DMS53 treated with DMSO at 0.1 percent for 48 hours (cell line): ENCODE data around the gene LRP1.

Experiments
- DNase-seq: peaks from one replicate; lab custom pipeline; 2025; ENCODE audit not compliant: unreplicated experiment; lab: John Stamatoyannopoulos, UW

The LRP1 gene

DNA sequence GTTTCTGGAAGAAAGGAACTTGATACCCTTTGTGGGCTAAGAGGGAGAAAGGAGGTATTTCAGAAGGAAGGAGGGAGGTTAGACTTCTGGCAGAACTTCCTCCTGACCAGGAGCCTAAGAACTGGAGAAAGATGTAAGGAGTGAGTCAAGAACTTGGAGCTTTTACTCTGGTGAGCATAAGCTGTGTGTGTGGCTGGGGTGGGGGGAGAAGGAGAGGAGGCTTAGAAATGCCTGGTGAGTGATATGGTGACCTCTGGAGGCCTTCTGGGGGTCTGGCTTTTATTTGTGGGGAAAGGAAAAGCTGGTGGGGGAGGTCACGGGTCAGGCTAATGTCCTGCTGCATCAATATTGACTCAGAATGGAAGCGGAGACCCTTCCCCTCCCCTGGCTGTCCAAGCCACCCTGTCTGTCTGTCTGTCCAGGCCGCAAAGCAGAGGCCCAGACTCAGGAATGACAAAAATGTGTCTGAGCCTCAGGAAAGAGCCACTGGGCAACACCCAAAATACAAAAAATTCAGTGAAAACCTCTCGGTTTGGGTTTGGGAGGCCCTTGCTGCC is 4.8 kb downstream of the LRP1 start:
- DNase-seq, result no peak

DNA sequence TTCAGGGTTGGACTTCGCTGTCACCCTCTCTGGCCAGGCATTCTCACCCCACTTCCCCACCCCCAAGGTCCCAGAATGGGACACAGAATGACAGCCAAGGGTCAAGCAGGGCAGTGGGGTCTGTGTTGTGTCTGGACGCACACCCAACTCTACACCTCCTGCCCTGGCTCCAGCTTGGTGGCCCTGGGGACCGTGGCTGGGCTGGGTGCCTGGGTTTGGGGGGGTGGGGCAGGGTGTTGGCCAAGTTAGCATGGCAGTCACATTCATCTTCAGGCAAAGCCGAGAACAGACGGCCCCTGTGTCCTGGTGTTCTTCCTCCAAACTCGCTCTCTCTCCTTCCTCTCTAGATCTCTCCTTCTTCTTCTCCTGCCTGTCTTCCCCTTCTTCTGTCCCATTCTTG is 5.6 kb downstream of the LRP1 start:
- no peak for DNase-seq

DNA sequence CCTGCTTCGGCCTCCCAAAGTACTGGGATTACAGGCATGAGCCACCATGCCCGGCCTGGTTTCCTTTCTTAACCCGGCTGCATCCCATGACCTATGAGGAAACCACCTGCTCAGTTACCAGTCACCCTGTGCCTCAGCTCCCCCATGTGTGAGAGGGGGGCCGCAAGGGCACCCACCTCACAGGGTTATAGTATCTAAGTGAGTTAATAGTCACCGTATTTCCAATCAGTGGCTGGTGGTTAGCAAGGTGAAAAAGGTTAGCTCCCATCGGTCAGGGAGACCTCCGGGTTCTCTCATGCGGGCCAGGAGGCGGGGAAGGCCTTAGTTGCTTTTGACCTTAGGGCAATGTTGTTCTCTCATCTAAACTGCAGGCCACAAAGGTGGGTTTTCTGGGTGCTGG is 6.7 kb downstream of the LRP1 start:
- DNase-seq, result no peak

DNA sequence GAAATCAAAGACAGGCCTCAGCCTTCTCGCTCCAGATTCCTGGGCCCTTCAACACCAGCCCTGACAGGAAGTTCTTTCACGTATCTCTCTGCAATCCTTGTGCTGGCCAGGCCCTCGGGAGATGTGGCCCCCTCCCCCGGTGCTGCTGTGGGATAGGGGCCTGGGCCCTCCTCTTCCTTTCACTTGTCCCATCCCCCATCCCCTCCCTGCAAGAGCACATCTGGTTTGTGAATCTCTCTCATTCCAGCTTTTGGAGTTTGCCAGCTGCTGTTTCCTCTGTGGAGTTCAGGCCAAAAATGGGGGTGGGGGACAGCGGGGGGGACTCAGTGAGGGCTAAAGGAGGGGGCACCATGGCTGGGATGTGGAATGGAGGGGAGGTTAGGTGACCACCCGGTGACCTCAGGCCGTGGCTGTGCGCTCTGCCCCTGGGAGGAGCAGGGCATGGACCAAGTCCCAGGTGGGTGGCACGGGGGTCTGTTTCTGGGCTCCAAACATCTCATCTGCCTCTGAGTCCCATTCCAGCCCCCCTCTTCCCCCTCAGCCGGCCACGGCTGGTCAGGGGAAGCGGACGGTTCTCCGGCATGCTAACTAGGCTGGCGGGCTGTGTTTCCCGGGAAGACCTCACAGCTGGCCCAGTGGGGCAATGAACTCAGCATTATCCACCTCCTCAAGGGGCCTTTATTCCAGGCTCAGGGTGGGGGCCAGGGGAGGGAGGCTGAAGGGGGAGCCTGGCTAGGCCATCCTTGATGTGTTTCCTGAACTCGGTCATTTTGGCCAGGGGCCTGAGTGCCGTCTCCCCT is 7.4 kb downstream of the LRP1 start:
- DNase-seq, result no peak

DNA sequence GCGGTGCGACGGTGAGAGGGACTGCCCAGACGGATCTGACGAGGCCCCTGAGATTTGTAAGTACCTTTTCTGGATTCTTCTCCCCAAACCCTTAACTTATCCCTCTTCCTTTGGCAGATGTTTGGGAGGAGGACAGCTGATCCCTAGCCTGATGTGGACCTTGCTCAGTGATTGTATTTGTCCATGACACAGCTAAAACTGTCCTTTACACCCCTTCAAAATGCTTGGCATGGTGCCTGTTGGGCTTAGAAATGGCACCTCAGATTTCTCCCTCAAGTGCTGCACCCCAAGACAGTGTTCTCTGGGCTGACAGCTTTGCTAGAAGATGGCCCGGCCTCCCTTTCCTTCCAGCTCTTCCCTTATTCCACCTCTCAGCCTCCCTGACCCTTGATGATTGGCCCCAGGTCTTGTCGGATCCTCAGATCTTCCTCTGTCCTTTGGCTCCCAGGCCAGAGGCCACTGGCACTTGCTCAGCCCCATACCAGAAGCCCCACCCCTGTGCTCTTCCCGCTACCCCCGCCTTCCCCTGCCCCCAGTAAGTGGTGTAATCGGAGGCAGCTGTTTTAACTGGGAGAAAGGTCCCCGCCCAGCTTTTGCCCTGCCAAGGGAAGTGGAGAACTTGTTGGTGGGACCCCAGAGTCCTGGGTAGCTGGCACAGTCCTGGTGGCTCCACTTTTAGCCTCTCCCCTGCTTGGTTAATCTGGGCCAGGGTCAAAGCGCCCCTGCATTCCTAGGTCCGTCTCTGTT is 10.4 kb downstream of the LRP1 start:
- no peak for DNase-seq

DNA sequence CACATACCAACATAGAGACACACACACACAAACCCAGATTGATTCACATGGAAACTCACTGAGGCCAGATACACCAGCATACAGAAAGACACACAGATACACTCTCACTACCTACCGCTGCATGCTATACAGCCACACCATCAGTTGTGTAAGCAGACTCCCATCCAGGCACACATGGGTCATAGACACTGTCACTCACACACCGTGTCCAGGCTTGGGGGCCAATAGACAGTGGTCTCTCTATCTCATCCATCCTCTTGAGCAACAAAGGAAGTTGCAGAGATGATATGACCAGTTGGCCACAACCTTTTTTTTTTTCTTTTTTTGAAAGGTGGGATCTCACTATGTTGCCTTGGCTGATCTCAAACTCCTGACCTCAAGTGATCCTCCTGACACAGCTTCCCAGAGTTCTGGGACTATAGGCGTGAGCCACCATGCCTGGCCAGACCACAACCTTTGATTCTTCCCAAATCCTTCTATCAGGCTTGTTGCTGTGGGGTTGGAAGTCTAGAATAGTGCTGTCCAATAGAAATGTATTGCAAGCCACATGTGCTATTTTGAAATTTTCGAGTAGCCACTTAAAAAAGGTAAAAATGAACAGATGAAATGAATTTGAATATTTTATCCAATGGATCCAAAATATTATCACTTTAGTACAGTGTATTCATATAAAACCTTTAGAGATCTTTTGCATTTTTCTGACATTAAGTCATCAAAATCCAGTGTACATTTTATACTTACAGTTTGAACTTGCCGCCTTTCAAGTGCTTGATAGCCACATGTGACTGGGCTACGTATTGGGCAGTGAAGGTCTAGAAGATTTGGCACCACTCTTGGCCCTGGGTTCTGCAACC is 11.7 kb downstream of the LRP1 start:
- no peak for DNase-seq

DNA sequence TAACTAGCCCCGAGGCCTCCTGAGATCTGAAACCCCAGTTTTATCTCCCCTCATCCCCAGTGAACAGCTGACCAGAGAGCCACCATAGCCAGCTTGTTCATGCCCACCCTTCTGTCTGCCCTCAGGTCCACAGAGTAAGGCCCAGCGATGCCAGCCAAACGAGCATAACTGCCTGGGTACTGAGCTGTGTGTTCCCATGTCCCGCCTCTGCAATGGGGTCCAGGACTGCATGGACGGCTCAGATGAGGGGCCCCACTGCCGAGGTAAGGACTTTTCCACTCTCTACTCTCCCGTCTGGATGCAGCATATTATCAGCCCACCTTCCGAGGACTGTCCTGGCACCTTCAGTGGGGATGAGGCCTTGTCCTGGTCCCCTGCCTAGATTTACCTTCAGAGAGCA is 13.0 kb downstream of the LRP1 start:
- DNase-seq, result no peak

DNA sequence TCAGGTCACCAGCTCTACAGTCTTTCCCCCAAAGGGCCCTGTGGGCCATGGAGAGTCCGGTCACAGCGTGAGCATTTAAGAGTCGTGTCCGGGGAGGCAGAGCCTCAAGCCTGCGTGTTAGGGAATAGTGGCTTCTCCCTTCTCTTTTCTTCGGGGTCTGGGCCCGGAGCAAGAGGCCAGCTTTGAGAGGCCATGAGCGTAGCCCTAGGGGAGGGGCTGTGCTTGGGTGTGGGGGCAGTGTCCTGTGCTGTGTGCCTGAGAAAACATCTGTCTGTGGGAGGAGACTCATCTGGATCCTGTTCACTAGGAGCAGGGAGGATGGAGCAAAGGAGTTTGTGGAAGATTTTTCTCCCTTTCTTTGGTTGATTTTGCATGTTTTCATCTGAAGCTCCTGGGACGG is 13.8 kb downstream of the LRP1 start:
- DNase-seq, result no peak

DNA sequence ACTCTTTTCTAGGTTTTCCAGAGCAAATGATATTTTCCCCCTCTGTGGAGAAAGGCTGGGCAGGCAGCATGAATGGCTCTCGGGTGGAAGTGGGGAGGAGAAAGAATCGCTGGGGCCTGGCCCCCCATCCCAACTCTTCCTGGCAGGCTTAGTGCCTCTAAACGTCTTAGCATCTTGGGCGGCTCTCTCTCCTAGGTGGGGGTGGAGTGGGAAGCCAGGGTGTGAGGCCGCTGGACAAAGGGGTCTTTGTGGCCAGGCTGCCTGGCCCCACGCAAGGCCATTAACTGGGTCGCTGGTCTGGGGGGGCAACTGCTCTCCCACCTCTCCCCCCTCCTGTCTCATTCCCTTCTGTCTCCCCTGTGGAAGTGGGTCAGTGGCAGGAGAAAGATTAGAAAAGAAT is 14.4 kb downstream of the LRP1 start:
- DNase-seq, result no peak

DNA sequence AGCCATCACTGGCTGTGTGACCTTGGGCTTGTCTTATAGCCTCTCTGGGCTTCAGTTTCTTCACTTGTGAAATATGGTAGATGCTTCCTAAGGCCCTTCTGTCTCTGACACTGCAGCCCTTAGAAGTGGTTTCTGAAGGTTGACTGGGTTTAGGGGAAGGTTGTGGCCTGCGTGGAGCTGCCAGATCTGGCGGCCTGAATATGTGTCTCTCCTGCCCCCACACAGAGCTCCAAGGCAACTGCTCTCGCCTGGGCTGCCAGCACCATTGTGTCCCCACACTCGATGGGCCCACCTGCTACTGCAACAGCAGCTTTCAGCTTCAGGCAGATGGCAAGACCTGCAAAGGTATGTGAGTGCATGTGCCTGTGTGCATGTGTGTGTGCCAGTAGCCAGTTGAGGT is 15.2 kb downstream of the LRP1 start:
- DNase-seq, result no peak

DNA sequence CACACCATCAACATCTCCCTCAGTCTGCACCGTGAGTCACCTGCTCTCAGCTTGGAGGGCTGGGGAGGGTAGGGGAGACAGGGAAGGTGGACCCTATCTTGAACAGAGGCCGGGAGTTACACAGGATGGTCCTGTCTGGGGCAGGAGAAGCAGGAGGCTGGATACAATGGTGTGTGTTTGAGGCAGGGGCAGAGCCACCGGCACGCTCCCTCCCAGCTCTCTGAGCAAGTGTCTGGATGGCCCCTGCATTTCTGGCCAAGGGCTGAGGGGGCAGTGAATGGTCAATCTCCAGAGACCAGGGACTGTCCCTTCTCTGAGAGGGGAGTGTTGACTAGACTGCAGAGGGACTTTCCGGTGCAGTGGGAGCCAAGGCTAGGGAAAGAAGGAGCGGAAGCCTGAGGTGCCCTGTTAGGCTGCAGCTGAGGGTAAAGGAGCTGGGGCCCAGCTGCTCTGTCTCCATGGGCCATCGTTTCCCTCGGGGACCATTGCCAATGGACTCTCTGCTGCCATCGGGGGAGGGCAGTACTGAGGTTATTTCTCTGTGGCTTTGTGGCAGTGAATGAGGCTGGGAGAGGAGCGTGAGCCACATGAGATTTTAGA is 17.3 kb downstream of the LRP1 start:
- DNase-seq, result no peak

DNA sequence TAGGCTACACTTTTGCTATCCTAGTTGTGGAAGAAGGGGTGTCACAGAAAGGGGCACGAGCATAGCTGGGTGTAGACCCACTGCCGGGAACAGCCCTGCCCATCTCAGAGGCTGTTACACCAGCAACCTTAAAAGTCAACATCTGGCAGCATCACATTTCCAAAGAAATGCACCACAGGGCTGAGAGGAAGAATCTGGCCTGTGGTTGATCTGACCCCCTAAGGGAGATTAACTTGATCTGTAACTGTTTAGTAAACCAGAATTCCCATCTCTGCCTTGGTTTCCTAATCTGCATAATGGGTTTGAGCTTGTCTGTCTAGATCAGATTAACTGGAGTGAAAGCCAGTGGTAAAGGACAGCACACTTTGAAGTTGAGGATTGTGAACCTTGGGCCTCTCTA is 17.8 kb downstream of the LRP1 start:
- DNase-seq, result no peak

DNA sequence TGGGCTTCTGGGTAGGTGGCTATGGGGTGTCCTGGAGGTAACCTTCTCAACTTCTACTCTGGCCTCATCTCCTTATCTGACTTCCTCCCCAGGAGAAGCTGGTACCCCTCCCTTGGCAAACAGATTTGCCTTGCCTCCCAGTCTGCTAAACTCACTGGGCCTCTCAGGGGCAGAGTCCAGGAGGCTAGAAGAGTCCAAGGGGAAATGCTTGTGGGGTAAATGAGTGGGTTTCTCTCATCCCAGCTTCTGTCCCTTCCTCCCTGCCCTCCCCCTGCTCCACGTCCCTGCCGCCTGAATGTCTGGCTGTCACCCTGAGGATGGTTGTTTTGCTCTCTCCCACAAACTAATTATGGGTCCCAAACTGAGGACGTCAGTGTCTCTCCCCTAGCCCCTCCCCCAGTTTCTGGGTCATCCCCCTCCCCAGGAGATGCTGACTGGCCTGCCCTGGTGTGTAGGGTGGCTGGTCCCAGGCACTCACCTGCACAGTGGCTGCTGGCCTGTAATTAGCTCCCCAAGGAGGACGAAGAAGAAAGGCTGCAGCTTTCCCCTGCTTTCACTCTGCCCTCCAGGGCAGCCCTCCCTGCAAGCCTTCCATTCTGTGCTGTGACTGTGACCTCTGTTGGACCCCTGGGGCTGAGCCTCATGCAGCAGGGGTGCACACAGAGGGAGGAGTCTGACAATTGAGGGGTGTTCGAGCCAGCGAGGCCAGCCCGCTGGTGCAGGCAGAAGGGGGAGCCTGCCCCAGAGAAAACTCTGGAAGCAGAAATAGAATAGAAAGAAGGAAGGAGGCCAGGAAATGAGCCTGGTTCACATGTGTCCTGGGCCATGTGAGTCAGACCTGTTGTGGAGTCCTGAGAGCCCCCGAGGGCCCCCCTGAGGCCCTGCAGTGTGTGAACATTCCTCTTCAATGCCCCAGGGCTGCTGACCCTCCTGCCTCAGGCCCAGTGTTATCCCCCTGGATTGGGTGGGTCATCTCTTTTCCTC is 19.0 kb downstream of the LRP1 start, which contains the start of gene LRP1-AS:
LRP1-AS (minus strand) TSS at position 659 of the 984 bp plus-strand sequence.
- DNase-seq, result no peak

DNA sequence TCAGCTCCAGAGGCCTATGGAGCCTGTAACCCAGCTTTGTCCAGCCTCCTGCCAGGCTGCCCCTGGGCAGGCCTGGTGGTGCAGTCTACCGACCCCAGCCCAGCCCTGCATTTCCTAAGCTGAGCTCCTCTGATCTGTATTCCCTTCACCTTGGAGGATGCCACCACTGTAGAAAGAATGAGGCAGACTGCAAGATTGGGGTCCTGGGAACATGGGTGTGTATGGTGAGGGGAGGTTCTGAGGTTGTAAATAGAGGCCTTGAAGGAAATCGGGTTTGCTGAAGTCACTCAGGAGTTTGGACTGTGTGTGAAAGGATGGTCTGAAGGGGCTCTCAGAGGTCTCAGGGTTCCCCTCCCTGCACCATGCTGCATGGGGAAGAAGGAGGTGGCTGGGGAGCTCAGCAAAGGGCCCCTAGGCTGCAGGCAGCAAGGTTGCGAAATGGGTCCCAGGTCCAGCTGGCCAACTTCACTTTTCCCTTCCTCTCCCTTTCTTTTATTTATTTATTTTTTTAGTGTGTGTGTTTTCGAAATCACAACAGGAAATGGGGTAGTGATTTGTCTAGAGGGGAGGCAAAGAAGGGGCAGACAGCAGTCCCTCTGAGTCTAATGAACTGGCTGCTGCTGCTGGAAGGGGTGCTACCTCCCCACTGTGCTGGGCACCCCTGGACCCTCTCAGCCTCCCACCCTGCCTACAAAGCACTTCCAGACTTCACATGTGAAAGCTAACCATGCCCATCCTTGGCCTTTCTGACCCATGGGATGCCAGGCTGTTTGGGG is 20.4 kb downstream of the LRP1 start:
- DNase-seq, result no peak

DNA sequence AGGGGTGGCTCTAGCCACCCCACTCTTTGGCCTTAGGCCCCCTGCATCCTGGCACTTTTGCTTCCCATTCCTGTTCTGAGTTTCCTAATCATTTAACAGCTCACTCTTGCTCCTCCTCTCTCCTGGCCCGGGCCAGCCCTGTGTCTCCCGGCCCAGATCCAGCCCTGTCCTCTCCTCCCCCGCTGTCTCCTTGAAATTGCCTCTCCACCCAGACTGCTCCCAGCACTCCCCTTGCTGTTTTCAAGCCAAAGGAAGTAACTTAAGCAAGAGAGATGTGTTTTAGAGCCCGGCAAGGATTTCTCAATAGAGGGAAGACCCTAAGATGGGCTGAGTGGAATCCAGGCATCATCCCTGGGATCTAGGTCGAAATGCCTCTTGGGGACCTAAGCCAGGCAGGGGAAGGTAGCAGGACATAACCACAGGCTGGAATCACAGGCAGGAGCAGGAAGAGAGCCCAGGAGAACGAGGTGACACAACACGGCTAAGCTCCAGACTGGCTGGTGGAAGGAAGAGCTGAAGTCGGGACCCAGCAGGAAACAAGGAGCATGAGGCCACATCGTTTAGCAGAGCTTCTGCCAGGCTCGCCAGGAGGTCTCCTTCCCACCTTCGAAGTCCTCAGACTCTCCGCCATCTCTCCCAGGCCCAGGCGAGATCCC is 21.1 kb downstream of the LRP1 start:
- DNase-seq, result no peak

DNA sequence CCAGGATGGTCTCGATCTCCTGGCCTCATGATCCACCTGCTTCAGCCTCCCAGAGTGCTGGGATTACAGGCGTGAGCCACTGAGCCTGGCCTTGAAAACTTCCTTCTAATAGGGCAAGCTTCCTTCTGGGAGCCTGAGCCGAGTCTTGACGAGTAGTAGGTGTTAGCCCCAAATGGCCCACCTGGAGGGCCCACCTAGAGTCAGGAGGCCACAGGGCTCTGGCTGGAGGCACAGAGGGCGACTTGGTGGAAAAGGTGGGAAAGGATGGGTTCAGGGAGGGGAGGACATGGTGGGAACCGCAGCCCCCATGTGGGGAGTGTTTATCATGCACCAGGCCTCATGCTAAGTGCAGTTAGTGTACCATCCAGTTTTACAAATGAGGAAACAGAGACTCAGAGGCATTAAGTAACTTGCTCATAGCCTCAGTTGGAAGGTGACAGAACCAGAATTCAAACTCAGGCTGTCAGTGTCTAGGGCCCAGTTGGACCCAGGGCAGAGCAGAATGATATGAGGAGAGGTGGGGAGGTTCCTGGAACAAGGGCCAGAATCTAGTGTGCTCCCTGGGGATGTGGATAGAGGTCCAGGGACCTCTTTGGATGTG is 22.2 kb downstream of the LRP1 start:
- no peak for DNase-seq

DNA sequence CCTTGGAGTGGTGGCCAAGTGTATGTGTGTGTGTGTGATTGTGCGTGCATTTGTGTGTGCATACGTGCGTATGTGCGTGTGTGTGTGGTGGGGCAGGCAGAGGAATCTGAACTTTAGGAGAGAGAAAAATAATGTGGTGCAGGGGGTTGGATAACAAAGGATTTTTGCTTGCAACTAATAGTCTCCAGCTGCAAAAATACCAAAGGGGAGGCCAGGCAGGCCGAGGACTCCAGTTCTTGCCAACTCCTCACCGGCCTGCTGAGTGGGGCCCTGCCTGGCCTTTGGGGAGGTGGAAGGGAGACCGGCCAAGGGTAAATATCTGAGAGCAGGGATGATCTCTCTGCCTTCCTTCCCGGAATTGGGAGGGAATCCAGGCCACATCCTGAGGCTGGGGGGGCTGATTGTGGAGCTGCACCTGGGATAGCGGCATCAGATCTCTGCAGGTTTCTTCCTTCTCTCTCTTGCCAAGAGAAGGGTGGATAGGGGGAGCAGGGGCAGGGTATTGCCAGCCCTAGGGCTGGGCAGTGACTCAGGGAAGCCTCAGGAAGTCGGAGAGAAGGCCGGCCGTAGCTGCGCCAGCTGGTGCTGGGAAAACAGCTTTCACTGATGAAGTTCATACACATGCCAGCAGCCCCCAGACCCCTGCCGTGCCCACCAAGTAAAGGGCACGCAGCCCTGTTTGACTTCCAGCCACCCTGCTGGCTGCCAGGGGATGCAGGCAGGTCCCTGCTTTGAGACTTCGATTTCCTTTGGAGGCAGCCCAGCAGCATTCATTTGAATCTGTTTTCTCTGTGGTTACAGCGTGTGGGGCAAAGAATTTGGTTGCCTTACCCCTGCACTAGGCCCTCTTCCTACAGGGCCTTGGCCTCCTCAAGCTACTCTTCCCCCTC is 23.7 kb downstream of the LRP1 start:
- DNase-seq, result no peak
